GM19324 (cell line): ENCODE results near the gene PPP1R9B.

Source experiments
- ATAC-seq: cut with Tn5 transposase; IDR thresholded peaks from one replicate; pipeline ENCODE4 v1.9.1; 2021; ENCODE audit warnings: mild to moderate bottlenecking, moderate library complexity; ENCODE audit not compliant: unreplicated experiment, low FRiP score

Gene PPP1R9B

GRCh38 chr17:50174444-50174843, 24.0 kb upstream of the PPP1R9B start:
- no peak for ATAC-seq

GRCh38 chr17:50173335-50173941, 23.0 kb upstream of the PPP1R9B start:
- ATAC-seq, result no peak

- ATAC-seq, result no peak
Measured at GRCh38 chr17:50172936-50173334, 22.5 kb upstream of the PPP1R9B start.

DNA sequence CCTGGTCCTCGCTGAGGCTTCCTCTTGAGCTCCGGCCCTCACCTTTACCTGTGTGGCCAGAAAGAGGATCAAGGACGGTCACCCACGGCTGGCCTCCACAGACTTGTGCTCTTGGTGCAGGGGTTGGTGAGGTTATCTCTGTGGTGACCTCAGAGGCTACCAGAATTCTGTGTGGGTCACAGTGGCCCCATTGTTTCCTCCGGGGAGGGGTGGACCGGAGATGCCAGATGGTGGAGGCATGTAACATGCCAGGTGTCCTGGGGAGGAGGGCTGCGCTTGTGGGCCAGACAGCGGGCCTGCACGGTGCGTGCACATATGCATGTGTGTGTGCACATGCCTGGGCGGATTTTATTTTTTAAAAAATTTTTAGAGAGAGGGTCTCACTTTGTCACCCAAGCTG, 21.7 kb upstream of the PPP1R9B start:
- no peak for ATAC-seq

- ATAC-seq, result no peak
Measured at GRCh38 chr17:50171371-50172071, 21.0 kb upstream of the PPP1R9B start.

GRCh38 chr17:50170662-50171370, 20.3 kb upstream of the PPP1R9B start:
- ATAC-seq, result no peak

DNA sequence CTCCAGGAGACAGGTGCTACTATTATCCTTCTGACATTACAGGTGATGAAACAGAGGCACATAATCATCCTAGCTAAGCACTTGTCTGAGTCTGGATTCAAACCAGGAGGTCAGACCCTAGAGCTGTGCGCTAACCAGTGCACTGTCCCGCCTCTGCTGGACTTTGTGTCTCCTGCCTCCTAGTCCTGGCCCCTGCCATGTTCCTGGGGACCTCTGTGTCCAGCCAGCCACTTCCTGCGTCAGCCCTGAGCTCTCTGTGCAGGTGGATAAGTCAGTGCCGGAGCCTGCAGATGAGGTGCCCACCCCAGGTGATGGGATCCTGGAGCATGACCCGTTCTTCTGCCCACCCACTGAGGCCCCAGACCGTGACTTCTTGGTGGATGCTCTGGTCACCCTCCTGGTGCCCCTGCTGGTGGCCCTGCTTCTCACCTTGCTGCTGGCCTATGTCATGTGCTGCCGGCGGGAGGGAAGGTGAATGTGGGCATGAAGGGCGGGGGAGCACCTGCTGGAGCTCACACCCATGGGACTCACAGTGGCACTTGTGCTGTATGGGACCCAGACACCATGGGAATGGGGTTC, 19.5 kb upstream of the PPP1R9B start:
- ATAC-seq, result no peak

DNA sequence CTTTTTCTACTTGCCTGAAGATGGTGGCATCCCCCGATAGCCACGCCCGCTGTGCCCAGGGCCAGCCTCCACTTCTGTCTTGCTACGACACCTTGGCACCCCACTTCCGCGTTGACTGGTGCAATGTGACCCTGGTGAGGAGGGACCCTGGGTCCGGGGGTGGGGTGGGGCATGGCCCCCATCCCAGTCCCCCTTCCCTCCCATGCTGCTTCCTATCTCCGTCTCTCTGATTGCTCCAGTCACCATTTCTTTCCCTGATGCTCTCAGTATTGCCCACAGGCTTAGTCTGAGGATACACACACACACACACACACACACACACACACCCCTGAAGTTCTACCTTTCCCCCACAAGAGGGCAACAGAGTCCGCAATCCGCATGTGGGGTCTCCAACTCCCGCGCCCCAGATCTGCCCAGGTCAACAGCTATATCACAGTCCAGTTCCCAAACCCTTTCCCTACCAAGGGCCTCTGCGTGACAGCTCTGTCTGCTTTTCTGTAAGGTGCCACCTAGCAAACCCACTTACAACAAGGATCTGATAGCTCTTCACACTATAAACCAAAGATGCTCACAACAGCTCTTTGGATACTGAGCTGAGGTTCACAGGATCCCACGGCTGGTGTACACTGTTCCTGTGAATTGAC, 18.8 kb upstream of the PPP1R9B start:
- no peak for ATAC-seq

DNA sequence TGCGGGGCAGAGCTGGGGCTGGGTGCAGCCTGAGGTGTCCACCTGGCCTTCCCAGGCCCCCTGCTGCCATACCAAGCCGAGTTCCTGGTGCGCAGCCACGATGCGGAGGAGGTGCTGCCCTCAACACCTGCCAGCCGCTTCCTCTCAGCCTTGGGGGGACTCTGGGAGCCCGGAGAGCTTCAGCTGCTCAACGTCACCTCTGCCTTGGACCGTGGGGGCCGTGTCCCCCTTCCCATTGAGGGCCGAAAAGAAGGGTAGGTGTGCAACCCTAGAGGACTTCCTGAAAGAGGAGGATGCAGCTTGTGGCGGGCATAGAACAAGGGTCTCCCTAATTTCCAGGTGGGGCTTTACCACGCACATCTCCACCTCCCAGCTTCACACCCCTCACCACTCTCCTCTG, 17.8 kb upstream of the PPP1R9B start:
- ATAC-seq, result no peak

- no peak for ATAC-seq
Measured at GRCh38 chr17:50167371-50167770, 16.9 kb upstream of the PPP1R9B start.

DNA sequence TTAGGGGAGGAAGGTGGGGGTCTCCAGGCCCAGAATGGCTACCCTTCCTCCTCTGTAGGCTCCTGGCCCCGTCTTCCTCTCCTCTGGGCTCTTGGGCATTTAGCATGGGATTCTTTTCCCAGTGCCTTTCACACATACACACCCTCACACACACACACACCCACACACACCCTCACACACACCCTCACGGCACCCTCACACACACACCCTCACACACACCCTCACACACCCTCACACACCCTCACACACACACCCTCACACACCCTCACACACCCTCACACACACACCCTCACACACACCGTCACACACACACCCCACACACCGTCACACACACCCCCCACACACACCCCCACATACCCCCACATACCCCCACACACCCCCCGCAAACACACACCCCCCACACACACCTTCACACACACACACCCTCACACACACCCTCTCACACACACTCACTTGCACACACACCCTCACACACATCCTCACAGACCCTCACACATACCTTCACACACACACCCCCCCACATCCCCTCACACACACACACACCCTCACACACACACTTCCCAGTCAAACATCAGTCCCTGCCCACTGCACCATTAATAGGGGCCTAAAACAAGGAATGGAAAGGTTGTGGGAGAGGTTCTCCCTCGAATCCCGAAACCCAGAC, 16.2 kb upstream of the PPP1R9B start:
- ATAC-seq, result no peak

DNA sequence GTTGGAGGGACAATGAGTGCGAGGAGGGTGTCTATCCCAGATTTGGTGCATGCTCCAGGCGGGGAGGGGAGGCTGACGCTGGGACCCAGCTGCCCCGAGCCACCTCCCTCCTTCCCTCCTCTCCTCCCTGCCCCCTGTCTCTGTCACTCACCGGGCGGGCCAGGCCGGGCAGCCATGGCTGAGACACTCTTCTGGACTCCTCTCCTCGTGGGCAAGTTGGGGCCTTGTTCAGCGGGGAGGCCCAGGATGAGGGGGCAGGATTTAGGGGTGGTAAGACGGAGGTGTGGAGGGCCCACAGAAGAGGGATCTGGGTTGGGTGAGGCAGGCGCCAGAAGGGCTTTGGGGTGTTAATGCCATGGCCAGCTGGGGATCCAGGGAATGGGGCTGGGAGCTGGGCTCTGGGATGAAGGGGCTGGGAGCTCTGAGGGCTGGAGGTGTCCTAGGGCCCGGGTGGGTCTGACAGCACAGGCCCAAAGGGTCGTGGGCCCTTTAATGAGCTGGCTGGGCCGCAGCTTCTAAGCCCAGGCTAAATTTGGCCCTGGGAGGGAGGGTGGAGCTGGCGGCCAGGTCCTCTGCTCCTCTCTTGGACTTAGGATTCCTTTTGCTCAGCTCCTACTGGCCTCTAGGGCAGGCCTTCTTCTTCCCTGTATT, 15.5 kb upstream of the PPP1R9B start, which contains the start of gene SGCA:
SGCA (plus strand) TSS at position 139 of the 651 bp plus-strand sequence; CDS start at position 175, 36 bp downstream.
- ATAC-seq, result no peak

DNA sequence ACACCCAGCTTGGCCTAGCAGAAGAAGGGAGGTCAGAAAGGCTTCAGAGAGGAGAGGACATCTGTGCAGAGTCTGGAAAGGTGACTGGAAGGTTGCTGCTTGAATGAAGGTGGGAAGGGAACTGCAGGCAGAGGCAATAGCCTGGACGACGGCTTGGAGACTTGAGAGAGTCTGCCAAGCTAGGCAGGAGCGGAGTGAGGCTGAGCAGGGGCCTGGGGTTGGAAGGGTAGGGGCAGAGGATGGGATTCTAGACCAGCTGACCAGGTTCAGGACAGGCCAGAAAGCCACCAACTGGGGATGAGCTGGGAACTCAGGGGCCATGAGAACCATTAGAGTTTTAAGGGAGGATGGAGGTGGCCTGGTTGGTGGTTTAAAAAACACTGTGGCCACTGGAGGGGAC, 15.0 kb upstream of the PPP1R9B start:
- ATAC-seq, result no peak

DNA sequence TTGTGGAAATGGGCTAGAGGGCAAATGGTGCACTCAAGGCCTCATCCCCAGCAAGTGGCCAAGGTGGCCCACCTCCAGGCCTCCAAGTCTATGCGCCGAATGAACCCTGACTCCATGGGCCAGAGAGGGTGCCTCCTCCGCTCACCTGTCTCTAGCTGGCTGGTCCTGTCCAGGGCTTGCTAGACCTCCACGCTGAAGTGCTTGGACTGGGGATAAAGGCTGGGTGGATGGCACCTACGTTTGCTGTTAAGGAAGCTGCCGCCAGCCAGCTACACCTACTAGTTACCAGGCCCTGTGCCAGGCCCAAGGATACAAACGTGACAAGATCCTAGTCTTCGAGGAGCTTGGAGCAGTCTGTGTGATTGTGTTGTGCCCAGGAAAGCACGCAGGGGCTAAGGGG, 14.6 kb upstream of the PPP1R9B start:
- ATAC-seq, result no peak

- no peak for ATAC-seq
Measured at GRCh38 chr17:50164697-50164988, 14.2 kb upstream of the PPP1R9B start.

- no peak for ATAC-seq
Measured at GRCh38 chr17:50163843-50164696, 13.6 kb upstream of the PPP1R9B start.

DNA sequence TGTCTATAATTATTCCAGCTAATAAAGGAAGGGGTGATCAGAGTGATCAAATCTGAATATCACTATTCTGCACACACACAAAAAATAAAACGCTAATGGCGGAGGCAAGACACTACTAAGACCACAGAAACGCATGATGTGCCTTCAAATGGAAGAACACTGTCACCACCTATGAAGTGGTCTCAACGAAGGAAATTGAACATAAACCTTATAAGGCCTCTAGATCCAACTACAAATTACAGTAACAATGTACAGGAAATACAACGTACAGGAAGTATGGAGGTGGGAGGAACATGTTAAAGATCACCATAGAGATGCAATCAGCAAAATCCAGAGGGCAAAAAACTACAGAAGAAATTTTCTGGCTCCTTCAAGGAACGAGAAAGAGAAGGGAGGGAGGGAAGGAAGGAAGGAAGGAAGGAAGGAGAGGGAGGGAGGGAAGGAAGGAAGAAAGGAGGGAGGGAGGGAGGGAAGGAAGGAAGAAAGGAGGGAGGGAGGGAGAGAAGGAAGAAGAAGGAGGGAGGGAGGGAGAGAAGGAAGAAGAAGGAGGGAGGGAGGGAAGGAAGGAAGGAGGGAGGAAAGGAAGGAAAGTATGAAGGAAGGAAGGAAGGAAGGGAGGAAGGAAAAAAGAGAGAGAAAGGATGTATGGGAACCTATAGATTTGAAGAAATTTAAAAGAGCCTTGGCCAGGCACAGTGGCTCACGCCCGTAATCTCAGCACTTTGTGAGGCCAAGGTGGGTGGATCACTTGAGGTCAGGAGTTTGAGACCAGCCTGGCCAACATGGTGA, 12.2 kb upstream of the PPP1R9B start:
- ATAC-seq, result no peak

DNA sequence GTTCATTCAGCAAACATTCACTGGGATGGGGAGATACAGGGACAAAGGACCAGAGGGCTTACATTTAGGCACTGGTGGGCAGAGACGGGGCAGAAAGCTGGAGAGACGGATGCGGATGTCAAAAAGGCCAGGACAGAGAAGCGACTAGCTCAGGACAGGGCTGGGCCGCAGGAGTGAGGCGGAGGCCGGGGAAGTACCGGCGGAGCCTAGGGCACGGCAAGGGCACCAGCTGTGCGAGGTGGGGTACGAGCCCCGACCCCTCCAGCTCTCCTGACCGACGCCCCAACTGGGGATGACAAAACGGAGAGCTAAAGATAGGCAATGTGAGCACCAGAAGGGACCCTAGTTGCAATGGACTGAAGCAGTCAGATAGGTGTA, 11.4 kb upstream of the PPP1R9B start:
- ATAC-seq, result no peak
